ENCODE measurements around the gene TNC.

DNA sequence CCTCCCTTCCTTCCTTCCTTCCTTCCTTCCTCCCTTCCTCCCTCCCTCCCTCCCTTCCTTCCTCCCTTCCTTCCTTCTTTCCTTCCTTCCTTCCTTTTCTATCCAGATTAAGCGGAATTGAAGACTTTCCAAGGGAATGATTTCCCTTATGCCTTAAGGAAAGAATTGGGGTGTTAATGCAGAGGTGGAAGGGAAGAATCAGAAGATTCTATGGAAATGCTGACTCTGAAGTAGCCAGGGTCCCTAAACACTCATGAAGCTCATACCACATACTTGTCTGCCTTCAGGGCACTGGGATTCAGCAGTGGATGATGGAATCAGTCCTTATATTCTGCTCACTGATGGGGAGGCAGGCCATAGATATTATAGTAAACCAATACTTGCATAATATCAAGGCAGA lies 48.2 kb downstream of the TNC start:
- TF ChIP-seq, protein P1, sequence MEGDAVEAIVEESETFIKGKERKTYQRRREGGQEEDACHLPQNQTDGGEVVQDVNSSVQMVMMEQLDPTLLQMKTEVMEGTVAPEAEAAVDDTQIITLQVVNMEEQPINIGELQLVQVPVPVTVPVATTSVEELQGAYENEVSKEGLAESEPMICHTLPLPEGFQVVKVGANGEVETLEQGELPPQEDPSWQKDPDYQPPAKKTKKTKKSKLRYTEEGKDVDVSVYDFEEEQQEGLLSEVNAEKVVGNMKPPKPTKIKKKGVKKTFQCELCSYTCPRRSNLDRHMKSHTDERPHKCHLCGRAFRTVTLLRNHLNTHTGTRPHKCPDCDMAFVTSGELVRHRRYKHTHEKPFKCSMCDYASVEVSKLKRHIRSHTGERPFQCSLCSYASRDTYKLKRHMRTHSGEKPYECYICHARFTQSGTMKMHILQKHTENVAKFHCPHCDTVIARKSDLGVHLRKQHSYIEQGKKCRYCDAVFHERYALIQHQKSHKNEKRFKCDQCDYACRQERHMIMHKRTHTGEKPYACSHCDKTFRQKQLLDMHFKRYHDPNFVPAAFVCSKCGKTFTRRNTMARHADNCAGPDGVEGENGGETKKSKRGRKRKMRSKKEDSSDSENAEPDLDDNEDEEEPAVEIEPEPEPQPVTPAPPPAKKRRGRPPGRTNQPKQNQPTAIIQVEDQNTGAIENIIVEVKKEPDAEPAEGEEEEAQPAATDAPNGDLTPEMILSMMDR (IDR thresholded peaks at IDR 0.05): no peak
- TF ChIP-seq POLR2A (IDR thresholded peaks at IDR 0.05): no peak
